ENCODE data around the gene NHERF1.

The NHERF1 gene

GRCh38 chr17:74734256-74734655 lies 14.2 kb upstream of the NHERF1 start:
- H3K9ac ChIP-seq (ENCODE audit: low read depth, low read length) = no peak overlapping the region
- no peaks in the 10 kb centered on the region for H3K36me3 ChIP-seq (ENCODE audit: control insufficient read depth, insufficient read depth, low read length)
- H3K9me3 ChIP-seq (ENCODE audit: control insufficient read depth, insufficient read depth, low read length) = no peaks in the 10 kb centered on the region
- H3K4me1 ChIP-seq (ENCODE audit: control insufficient read depth, insufficient read depth, low read length) = peaks cover 6% of the 10 kb centered on the region
- H3K27me3 ChIP-seq (ENCODE audit: control insufficient read depth, insufficient read depth, low read length) = peaks cover 7% of the 10 kb centered on the region
- H3K4me3 ChIP-seq (ENCODE audit: low read depth, low read length) = no peak overlapping the region

- Histone ChIP-seq H3K9ac (ENCODE audit: low read depth, low read length) (no peak within 1 kb of the TSS), H3K36me3 (ENCODE audit: control insufficient read depth, insufficient read depth, low read length) (no peaks in the 10 kb centered on the region), H3K4me1 (ENCODE audit: control insufficient read depth, insufficient read depth, low read length) (peaks cover 6% of the 10 kb centered on the region), H3K9me3 (ENCODE audit: control insufficient read depth, insufficient read depth, low read length) (no peaks in the 10 kb centered on the region), H3K27me3 (ENCODE audit: control insufficient read depth, insufficient read depth, low read length) (peaks cover 7% of the 10 kb centered on the region), H3K4me3 (ENCODE audit: low read depth, low read length) (peak within 1 kb of the TSS; percentile 75)
These were observed 11.7 kb upstream of the NHERF1 start, which contains the start of gene RAB37 for GRCh38 chr17:74736513-74737298. RAB37 (plus strand) TSS chr17:74737256; CDS start chr17:74737273, 17 bp downstream.

GRCh38 chr17:74737299-74738050 lies 11.0 kb upstream of the NHERF1 start:
- Histone ChIP-seq H3K4me3 (ENCODE audit: low read depth, low read length) (peak overlapping the region; percentile 75), H3K4me1 (ENCODE audit: control insufficient read depth, insufficient read depth, low read length) (peaks cover 6% of the 10 kb centered on the region), H3K9ac (ENCODE audit: low read depth, low read length) (no peak overlapping the region), H3K36me3 (ENCODE audit: control insufficient read depth, insufficient read depth, low read length) (no peaks in the 10 kb centered on the region), H3K27me3 (ENCODE audit: control insufficient read depth, insufficient read depth, low read length) (peaks cover 7% of the 10 kb centered on the region), H3K9me3 (ENCODE audit: control insufficient read depth, insufficient read depth, low read length) (no peaks in the 10 kb centered on the region)

GRCh38 chr17:74738051-74738996 lies 10.1 kb upstream of the NHERF1 start:
- no peaks in the 10 kb centered on the region for H3K9me3 ChIP-seq (ENCODE audit: control insufficient read depth, insufficient read depth, low read length)
- H3K9ac ChIP-seq (ENCODE audit: low read depth, low read length) = no peak overlapping the region
- peaks cover 4% of the 10 kb centered on the region for H3K27me3 ChIP-seq (ENCODE audit: control insufficient read depth, insufficient read depth, low read length)
- no peaks in the 10 kb centered on the region for H3K36me3 ChIP-seq (ENCODE audit: control insufficient read depth, insufficient read depth, low read length)
- H3K4me3 ChIP-seq (ENCODE audit: low read depth, low read length) = peak overlapping the region; percentile 75
- H3K4me1 ChIP-seq (ENCODE audit: control insufficient read depth, insufficient read depth, low read length) = peaks cover 6% of the 10 kb centered on the region

GRCh38 chr17:74739227-74739831 lies 9.1 kb upstream of the NHERF1 start:
- Histone ChIP-seq H3K36me3 (ENCODE audit: control insufficient read depth, insufficient read depth, low read length) (no peaks in the 10 kb centered on the region), H3K9ac (ENCODE audit: low read depth, low read length) (no peak overlapping the region), H3K9me3 (ENCODE audit: control insufficient read depth, insufficient read depth, low read length) (no peaks in the 10 kb centered on the region), H3K4me3 (ENCODE audit: low read depth, low read length) (no peak overlapping the region), H3K27me3 (ENCODE audit: control insufficient read depth, insufficient read depth, low read length) (peaks cover under 1% of the 10 kb centered on the region), H3K4me1 (ENCODE audit: control insufficient read depth, insufficient read depth, low read length) (peaks cover 6% of the 10 kb centered on the region)

- no peaks in the 10 kb centered on the region for H3K36me3 ChIP-seq (ENCODE audit: control insufficient read depth, insufficient read depth, low read length)
- no peak overlapping the region for H3K4me3 ChIP-seq (ENCODE audit: low read depth, low read length)
- no peaks in the 10 kb centered on the region for H3K9me3 ChIP-seq (ENCODE audit: control insufficient read depth, insufficient read depth, low read length)
- peaks cover 6% of the 10 kb centered on the region for H3K4me1 ChIP-seq (ENCODE audit: control insufficient read depth, insufficient read depth, low read length)
- no peak overlapping the region for H3K9ac ChIP-seq (ENCODE audit: low read depth, low read length)
- H3K27me3 ChIP-seq (ENCODE audit: control insufficient read depth, insufficient read depth, low read length) = no peaks in the 10 kb centered on the region
These were observed 8.3 kb upstream of the NHERF1 start for GRCh38 chr17:74740173-74740572.

GRCh38 chr17:74740641-74741387 lies 7.6 kb upstream of the NHERF1 start:
- Histone ChIP-seq H3K36me3 (ENCODE audit: control insufficient read depth, insufficient read depth, low read length) (no peaks in the 10 kb centered on the region), H3K9ac (ENCODE audit: low read depth, low read length) (no peak overlapping the region), H3K9me3 (ENCODE audit: control insufficient read depth, insufficient read depth, low read length) (no peaks in the 10 kb centered on the region), H3K4me3 (ENCODE audit: low read depth, low read length) (no peak overlapping the region), H3K4me1 (ENCODE audit: control insufficient read depth, insufficient read depth, low read length) (peaks cover 8% of the 10 kb centered on the region), H3K27me3 (ENCODE audit: control insufficient read depth, insufficient read depth, low read length) (no peaks in the 10 kb centered on the region)

GRCh38 chr17:74742153-74742515 lies 6.3 kb upstream of the NHERF1 start:
- Histone ChIP-seq H3K36me3 (ENCODE audit: control insufficient read depth, insufficient read depth, low read length) (no peaks in the 10 kb centered on the region), H3K9ac (ENCODE audit: low read depth, low read length) (no peak overlapping the region), H3K4me3 (ENCODE audit: low read depth, low read length) (no peak overlapping the region), H3K9me3 (ENCODE audit: control insufficient read depth, insufficient read depth, low read length) (no peaks in the 10 kb centered on the region), H3K27me3 (ENCODE audit: control insufficient read depth, insufficient read depth, low read length) (no peaks in the 10 kb centered on the region), H3K4me1 (ENCODE audit: control insufficient read depth, insufficient read depth, low read length) (peaks cover 19% of the 10 kb centered on the region)

- no peaks in the 10 kb centered on the region for H3K9me3 ChIP-seq (ENCODE audit: control insufficient read depth, insufficient read depth, low read length)
- H3K4me3 ChIP-seq (ENCODE audit: low read depth, low read length) = no peak overlapping the region
- no peaks in the 10 kb centered on the region for H3K27me3 ChIP-seq (ENCODE audit: control insufficient read depth, insufficient read depth, low read length)
- no peak overlapping the region for H3K9ac ChIP-seq (ENCODE audit: low read depth, low read length)
- H3K36me3 ChIP-seq (ENCODE audit: control insufficient read depth, insufficient read depth, low read length) = no peaks in the 10 kb centered on the region
- H3K4me1 ChIP-seq (ENCODE audit: control insufficient read depth, insufficient read depth, low read length) = peaks cover 16% of the 10 kb centered on the region
These were observed 5.4 kb upstream of the NHERF1 start for GRCh38 chr17:74742978-74743545.

- H3K4me1 ChIP-seq (ENCODE audit: control insufficient read depth, insufficient read depth, low read length) = peaks cover 15% of the 10 kb centered on the region
- peaks cover 3% of the 10 kb centered on the region for H3K36me3 ChIP-seq (ENCODE audit: control insufficient read depth, insufficient read depth, low read length)
- H3K27me3 ChIP-seq (ENCODE audit: control insufficient read depth, insufficient read depth, low read length) = no peaks in the 10 kb centered on the region
- no peaks in the 10 kb centered on the region for H3K9me3 ChIP-seq (ENCODE audit: control insufficient read depth, insufficient read depth, low read length)
- no peak overlapping the region for H3K4me3 ChIP-seq (ENCODE audit: low read depth, low read length)
- H3K9ac ChIP-seq (ENCODE audit: low read depth, low read length) = no peak overlapping the region
These were observed 4.7 kb upstream of the NHERF1 start for GRCh38 chr17:74743755-74744154.

Measured in iPS-15b (cell line).